ENCODE data around the gene CREG1. TPM values are rescaled to one million over a fixed set of nuclear protein-coding genes. Genes with fewer than 3 reads are reported as not detected.
A peak's percentile ranks its signal among the peaks of the same experiment; 100 is the strongest.

CREG1 gene
- total RNA-seq, 2 experiments from 2014 or later, result 9.7 to 10.0 TPM

DNA sequence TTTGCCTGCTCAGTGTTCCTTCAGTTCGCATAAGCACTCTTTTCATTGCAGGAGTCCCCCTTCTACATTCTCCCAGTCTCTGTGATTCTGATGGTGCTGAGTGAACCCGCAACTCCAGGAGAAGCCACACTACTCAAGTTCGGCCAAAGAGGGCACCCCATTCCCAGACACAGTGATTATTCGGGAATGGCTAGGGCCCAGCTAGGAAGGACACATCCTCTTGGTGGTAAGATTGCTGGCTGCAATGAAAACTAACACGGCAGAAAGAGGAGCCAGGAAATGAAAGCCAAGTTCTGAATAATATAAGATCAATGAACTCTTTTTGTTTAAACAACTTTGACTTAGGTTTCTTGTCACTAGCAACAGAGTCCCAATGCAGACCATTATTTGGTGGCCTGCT is 14.9 kb downstream of the CREG1 start:
- Mint-ChIP-seq H3K9me3 (no peaks in the 10 kb centered on the region), H3K27ac (peak overlapping the region; percentile 2), H3K4me1 (ENCODE audit: low read depth) (peaks cover 25% of the 10 kb centered on the region), H3K36me3 (ENCODE audit: low read depth) (no peaks in the 10 kb centered on the region), H3K4me3 (no peak overlapping the region), H3K27me3 (no peaks in the 10 kb centered on the region)
- ChIA-PET CTCF (interaction anchor here (0.9 to 7.6 kb wide), 5 partner anchors 9 to 271 kb away, joined by 3 to 94 read pairs (median 3); no protein-coding TSS in a partner anchor), POLR2A (no interaction called here)
- no peak for ATAC-seq
- no peak for DNase-seq
- TF ChIP-seq, protein P1, sequence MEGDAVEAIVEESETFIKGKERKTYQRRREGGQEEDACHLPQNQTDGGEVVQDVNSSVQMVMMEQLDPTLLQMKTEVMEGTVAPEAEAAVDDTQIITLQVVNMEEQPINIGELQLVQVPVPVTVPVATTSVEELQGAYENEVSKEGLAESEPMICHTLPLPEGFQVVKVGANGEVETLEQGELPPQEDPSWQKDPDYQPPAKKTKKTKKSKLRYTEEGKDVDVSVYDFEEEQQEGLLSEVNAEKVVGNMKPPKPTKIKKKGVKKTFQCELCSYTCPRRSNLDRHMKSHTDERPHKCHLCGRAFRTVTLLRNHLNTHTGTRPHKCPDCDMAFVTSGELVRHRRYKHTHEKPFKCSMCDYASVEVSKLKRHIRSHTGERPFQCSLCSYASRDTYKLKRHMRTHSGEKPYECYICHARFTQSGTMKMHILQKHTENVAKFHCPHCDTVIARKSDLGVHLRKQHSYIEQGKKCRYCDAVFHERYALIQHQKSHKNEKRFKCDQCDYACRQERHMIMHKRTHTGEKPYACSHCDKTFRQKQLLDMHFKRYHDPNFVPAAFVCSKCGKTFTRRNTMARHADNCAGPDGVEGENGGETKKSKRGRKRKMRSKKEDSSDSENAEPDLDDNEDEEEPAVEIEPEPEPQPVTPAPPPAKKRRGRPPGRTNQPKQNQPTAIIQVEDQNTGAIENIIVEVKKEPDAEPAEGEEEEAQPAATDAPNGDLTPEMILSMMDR (IDR thresholded peaks at IDR 0.05), result no peak
- intact Hi-C loops (cut with micrococcal nuclease), result no loop called here

DNA sequence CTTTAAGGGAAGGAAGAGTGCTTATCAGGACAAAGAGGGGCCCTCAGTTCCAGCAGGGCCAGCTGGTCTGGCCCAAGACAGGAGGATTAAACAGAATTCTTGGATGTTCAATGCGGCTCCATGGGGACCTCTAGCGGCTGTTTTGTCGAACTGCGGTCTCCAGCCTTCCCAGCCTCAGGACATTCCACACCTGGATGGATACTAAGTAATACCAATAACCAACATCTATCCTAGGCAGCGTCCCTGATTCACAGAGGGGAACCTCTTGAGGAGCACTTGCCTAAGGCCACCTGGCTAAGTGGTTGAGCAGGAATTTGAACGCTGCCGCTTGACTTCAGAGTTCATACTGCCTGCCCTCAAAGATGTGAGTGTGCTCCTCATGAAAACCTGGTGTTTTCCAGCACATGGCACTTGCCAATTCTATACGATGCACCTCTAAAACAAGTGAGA is 19.7 kb downstream of the CREG1 start:
- ChIA-PET CTCF (interaction anchor here (0.6 to 9.9 kb wide), 73 partner anchors 8 to 628 kb away, joined by 3 to 94 read pairs (median 5); partner anchors contain the start of genes CD247 and CREG1), POLR2A (interaction anchor here (0.7 to 1.6 kb wide), 5 partner anchors 15 to 107 kb away, joined by 3 to 5 read pairs (median 3); partner anchors contain the start of gene CD247)
- H3K36me3 Mint-ChIP-seq (ENCODE audit: low read depth), result no peaks in the 10 kb centered on the region
- intact Hi-C loops (cut with micrococcal nuclease), result loop anchor here (5.0 kb wide), 1 partner anchor 267 kb away; no protein-coding TSS in a partner anchor
- no peaks in the 10 kb centered on the region for H3K27me3 Mint-ChIP-seq
- H3K4me1 Mint-ChIP-seq (ENCODE audit: low read depth), result peaks cover 4% of the 10 kb centered on the region
- DNase-seq (peak; percentile 74), ATAC-seq (peak; percentile 94)
- no peaks in the 10 kb centered on the region for H3K9me3 Mint-ChIP-seq
- TF ChIP-seq, protein P1 (IDR thresholded peaks at IDR 0.05), result peak; percentile 99
- no peak overlapping the region for H3K4me3 Mint-ChIP-seq
- no peak overlapping the region for H3K27ac Mint-ChIP-seq

DNA sequence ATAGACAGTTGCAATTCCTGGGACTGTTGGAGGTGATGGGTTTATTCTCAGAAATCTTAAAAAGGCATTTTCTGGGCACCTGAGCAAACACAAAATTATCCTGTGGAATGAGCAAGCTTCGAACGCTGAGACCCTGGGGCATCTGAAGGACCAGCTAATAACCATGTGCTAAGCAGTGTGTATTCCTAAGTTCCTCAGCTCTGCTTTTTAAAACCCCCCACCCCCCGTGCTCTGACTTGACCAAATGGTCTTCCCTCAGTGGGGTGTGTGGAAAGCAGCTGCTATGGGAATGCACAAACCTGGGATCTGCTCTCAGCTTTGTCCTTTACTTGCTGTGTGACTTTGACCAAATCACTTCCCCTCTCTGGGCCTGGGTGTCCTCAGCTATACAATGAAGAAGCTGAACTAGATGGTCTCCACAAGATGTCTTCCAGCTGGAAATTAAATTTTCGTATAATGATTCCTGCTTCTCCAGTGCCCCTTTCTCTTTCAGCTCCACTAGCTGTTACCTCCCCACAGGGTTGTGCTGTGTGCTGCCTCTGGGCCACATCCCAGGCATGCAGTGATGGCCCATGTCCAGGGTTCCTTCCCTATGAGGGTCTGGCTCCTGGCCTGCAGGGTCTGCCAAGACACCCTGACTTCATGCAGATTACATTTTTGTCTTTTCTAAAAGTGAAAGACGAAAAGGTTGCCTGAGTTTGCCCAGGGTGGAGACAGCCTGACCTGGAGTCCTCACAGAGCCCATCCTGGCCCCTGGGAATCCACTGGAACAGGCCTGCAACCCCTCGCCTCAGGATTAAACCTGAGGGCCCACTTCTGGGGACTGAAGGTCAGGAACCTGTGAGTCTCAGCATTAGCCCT is 20.4 kb downstream of the CREG1 start:
- H3K4me3 Mint-ChIP-seq, result no peak overlapping the region
- peaks cover under 1% of the 10 kb centered on the region for H3K4me1 Mint-ChIP-seq (ENCODE audit: low read depth)
- POLR2A ChIA-PET, result interaction anchor here (0.9 to 1.6 kb wide), 3 partner anchors 15 to 106 kb away, joined by 3 to 5 read pairs (median 4); partner anchors contain the start of gene CD247
- H3K36me3 Mint-ChIP-seq (ENCODE audit: low read depth), result no peaks in the 10 kb centered on the region
- TF ChIP-seq, protein P1 (IDR thresholded peaks at IDR 0.05), result no peak
- H3K27ac Mint-ChIP-seq, result no peak overlapping the region
- CTCF ChIA-PET, result interaction anchor here (0.6 to 9.9 kb wide), 58 partner anchors 8 to 559 kb away, joined by 3 to 94 read pairs (median 7); partner anchors contain the start of genes CD247 and CREG1
- DNase-seq (no peak), ATAC-seq (peak; percentile 15)
- H3K9me3 Mint-ChIP-seq, result no peaks in the 10 kb centered on the region
- H3K27me3 Mint-ChIP-seq, result no peaks in the 10 kb centered on the region
- intact Hi-C loops (cut with micrococcal nuclease), result loop anchor here (5.0 kb wide), 1 partner anchor 266 kb away; no protein-coding TSS in a partner anchor

DNA sequence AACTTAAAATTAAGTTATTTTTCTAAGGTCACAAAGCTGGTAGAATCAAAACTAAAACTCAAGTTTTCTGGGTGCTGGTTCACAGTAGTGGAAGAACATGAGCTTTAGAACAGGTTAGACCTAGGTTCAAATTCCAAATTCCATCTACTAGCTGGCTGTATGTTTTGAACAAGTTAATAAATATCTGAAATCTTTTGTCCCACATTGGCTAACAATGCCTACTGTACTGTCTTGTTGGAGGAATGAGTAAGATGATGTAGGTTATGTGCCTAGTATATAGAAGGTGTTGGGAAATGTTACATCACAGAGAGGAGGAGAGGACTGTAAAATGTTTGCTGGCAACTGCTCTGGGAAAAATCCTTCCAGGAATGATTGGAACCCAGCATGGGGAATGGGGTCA is 21.2 kb downstream of the CREG1 start:
- Mint-ChIP-seq H3K27me3 (no peaks in the 10 kb centered on the region), H3K36me3 (ENCODE audit: low read depth) (no peaks in the 10 kb centered on the region), H3K4me3 (no peak overlapping the region), H3K27ac (no peak overlapping the region), H3K4me1 (ENCODE audit: low read depth) (peaks cover 2% of the 10 kb centered on the region), H3K9me3 (no peaks in the 10 kb centered on the region)
- ChIA-PET POLR2A (interaction anchor here (1.6 kb wide), 1 partner anchor 105 kb away, joined by 5 read pairs; no protein-coding TSS in a partner anchor), CTCF (interaction anchor here (0.7 to 9.9 kb wide), 27 partner anchors 9 to 474 kb away, joined by 3 to 94 read pairs (median 8); partner anchors contain the start of gene CD247)
- DNase-seq (no peak), ATAC-seq (no peak)
- TF ChIP-seq, protein P1 (IDR thresholded peaks at IDR 0.05), result no peak
- intact Hi-C loops (cut with micrococcal nuclease), result loop anchor here (5.0 kb wide), 1 partner anchor 265 kb away; no protein-coding TSS in a partner anchor
